ENCODE measurements around the gene SLCO3A1.

Gene SLCO3A1

GRCh38 chr15:92159906-92160841 is 306.7 kb downstream of the SLCO3A1 start:
- DNase-seq (ENCODE audit: low read depth in 2 of 2), result no peak

DNA sequence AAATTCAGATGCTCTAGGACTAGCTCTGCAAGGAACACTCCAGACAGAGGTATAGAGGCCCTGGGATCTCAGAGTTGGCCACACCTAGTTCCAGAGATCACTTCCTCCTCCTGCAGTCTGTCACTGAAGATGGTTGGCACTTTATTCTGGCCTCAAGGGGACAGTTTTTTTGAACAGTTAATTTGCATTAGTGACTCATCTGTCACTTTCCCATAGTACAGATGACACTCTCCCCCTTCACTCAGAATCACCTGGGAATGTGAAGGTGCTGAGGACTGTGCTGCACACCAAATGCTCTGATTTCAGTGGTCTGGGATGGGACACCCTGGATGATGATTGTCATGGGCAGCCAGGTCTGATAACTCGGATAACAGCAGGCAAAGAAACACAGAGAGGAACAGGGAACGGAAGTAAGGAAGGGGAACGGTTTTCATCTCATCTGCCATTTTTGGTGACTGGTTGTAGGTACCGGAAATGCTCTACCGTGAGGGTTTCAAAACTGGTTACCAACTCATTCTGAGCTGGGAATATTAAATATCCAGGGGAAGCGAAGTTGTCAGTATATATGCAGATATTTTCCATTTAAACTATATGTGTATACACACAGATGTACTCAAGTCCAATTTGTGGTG is 307.6 kb downstream of the SLCO3A1 start:
- no peak for DNase-seq (ENCODE audit: low read depth in 2 of 2)

DNA sequence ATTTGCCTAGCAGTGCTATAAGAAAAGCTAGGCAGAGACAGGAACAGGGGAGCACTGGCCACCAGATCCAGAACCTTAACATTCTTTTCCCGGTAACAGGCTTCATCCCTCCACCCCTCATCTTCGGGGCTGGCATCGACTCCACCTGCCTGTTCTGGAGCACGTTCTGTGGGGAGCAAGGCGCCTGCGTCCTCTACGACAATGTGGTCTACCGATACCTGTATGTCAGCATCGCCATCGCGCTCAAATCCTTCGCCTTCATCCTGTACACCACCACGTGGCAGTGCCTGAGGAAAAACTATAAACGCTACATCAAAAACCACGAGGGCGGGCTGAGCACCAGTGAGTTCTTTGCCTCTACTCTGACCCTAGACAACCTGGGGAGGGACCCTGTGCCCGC is 309.1 kb downstream of the SLCO3A1 start:
- no peak for DNase-seq (ENCODE audit: low read depth in 2 of 2)

DNA sequence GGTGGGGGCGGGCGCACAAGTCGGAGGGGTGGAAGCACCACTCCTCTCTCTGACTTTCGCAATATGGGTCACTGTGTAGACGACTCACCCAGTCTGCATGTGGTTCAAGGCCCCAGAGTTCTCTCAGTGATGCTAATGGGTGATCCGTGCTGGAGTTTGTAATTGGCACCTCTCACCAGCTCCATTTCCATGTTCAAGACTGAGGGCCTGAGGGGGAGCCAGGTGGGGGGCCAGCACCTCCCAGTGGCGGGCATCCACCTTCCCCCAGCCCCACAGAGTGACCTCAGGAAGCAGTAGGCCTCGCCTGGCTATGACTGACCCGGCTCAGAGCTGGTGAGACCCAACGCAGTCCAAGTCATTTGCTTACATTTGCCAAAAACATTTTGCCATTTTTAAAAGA is 310.1 kb downstream of the SLCO3A1 start:
- no peak for DNase-seq (ENCODE audit: low read depth in 2 of 2)

DNA sequence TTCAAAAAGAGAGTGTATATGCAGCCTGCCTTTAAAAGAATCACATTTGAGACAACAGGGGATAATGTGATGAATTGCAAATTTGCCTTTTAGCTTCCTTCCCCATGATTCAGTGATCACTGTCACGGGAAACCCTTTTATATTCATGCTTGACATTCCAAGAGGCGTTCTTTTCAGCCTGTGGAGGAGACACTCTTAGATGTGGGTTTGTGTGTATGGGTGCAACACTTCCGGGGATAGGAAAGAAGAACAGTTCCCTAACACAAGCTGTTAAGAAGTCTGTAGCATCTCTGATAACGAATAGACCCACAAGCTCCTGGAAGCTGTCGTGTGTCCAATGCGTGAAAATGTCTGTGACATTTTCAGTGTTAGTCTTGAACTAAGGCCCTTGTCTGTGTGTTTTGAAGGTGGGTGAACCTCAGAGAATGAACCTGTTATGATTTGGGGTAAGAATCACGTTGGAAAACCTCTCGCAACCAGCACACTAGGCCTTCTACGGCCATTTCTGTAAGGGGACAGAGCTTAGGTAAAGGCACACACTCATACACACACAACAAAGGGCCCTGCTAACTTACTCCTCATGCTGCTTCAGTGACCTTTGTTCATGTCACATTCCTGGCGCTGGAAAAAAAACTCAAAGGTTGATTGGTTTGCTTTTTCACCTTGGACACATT is 311.0 kb downstream of the SLCO3A1 start:
- no peak for DNase-seq (ENCODE audit: low read depth in 2 of 2)

DNA sequence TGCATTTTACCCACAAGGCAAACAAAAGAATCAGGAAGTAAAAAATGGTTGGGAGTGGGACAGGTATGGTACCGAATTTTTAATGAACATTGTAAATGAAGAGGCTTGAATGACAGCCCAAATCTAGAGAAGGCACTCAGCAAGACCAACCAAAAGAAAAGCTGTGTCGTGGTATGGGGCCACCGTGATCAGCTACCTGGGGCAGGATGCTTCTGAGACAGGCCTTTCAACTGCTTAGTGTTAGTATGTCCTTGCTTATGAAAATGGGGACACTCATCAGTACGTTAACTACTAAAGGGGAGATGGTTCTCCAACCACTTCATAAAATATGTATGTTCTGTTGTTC is 311.5 kb downstream of the SLCO3A1 start:
- DNase-seq (ENCODE audit: low read depth in 2 of 2), result no peak

GRCh38 chr15:92166029-92166428 is 312.5 kb downstream of the SLCO3A1 start:
- DNase-seq (ENCODE audit: low read depth in 2 of 2), result no peak

- DNase-seq (ENCODE audit: low read depth in 2 of 2), result no peak
Observed at GRCh38 chr15:92166751-92167405, 313.4 kb downstream of the SLCO3A1 start.

GRCh38 chr15:92167451-92167850 is 313.9 kb downstream of the SLCO3A1 start:
- no peak for DNase-seq (ENCODE audit: low read depth in 2 of 2)

DNA sequence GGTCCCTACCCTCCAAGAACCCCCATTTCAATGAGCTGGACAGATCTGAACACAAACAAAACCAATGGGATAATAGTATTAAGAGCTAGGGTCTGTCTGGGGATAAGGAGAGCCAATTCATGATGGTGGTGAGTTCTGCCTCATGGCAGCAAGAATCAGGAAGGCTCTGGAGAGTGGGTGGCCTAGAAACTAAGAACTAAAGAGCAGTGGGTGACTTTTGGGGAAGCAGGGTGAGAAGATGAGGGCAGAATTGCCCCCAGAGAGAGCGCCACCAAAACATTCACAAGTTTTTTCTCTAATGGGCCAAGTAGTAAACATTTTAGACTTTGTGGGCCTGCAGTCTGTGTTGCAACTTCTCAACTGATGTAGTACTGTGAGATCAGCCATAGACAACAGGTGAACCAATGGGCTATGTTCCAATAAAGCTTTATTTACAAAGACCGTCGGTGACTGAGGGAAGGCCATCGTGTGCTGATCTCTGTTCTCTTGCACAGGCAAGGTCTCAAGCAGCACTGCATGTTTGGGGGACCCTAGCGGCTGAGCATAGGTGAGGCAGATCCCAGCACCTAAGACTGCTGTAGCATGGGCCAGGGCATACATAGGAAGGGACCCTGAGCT is 314.7 kb downstream of the SLCO3A1 start:
- no peak for DNase-seq (ENCODE audit: low read depth in 2 of 2)

- no peak for DNase-seq (ENCODE audit: low read depth in 2 of 2)
Observed at GRCh38 chr15:92170897-92171296, 317.4 kb downstream of the SLCO3A1 start.

DNA sequence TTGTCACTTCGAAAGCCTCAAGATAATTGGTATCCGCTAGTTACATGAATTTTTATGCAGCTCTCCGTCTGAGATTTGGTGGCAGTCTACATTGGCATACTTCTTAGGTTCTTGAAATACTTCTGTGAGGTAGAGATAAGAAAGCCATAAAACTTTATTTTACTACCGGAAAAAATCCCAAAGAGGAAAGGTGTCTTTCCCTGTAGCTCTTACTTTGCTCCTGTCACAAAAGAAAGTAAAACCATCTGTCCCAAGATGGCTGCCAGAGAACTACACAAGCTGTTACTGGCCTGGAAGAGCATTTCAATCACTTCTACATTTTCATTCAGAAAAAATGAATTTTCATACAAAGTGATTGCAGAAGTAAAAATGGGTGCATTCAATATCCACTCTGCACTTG is 325.4 kb downstream of the SLCO3A1 start:
- no peak for DNase-seq (ENCODE audit: low read depth in 2 of 2)

DNA sequence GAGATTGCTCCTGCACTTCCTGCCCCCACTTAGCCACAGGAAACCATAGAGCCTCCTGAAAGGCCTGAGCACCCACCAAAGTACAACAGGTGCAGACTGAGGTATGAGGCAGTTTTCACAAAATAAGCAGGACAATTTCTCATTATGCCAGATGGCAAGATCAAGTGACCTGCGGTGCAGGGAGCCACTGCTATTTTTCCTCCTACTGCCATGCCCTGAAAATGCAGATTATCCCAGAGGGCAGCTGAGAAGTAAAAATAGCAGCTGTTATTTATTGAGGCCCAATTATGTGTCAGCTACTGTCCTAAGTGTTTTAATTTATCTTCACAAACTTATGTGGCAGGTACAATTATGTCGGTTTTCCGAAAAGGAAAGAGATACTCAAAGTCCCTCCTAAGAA is 330.6 kb downstream of the SLCO3A1 start:
- DNase-seq (ENCODE audit: low read depth in 2 of 2), result no peak

GRCh38 chr15:92184679-92185230 is 331.2 kb downstream of the SLCO3A1 start:
- DNase-seq (ENCODE audit: low read depth in 2 of 2), result no peak

DNA sequence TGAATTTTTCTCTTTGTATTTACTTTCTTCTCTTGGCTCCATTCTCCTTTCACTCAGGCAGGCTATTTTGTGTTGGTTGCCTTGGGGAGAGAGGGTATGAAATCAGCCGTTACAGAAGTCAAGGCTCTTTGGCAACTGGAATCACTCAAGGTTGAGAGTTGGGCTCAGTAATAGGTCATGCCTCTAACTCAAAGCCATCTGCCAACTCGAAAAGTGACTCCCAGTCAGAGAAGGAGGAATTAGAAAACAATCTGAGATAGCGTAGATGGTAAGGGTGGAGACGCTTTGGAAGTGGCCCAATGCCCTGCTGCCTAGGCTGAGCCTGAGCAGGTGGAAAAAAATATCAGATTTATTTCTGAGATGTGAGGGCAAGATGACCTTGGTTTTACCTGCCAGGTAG is 334.5 kb downstream of the SLCO3A1 start:
- DNase-seq (ENCODE audit: low read depth in 2 of 2), result no peak

GRCh38 chr15:92189166-92189565 is 335.7 kb downstream of the SLCO3A1 start:
- DNase-seq (ENCODE audit: low read depth in 2 of 2), result no peak

DNA sequence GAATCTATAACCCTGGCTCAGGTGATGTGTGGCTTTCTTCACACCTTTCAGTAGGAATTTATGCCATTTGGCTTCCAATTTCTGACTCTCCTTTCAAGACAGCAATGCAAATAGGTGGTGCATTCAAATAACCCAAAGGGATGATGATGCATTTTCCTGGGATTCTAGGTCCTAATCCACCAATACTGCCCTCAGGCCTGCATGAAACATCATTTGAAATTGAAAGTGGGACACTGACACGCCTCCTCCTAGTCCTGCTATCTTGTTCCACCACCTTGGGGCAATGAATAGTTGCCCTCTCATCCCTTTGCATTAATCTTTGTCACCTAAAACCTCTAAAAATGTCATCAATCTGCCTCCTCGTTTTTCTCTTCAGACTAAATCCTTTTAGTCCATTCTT is 341.7 kb downstream of the SLCO3A1 start:
- DNase-seq (ENCODE audit: low read depth in 2 of 2), result no peak

GRCh38 chr15:92196342-92196741 is 342.8 kb downstream of the SLCO3A1 start:
- no peak for DNase-seq (ENCODE audit: low read depth in 2 of 2)

DNA sequence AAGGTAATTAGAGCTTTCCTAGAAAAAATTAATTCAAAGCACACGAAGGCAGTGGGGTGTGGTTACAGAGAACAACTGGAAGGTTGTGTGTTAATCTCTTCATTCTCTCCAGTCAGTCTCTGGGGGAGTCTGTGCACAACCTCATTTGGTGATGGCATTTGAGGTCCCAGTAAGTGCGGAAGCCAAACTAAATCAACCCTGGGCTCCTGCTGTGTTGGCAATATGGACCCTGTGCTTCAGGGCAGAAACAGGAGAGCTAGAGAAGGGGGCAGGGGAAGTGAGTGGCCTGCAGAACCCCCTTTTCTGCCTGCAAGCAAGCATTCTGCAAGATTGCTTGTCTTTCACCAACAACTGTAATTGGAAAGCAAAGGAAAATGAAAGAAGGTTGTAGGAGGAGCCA is 344.2 kb downstream of the SLCO3A1 start:
- no peak for DNase-seq (ENCODE audit: low read depth in 2 of 2)

- DNase-seq (ENCODE audit: low read depth in 2 of 2), result no peak
Observed at GRCh38 chr15:92200891-92201290, 347.4 kb downstream of the SLCO3A1 start.

- no peak for DNase-seq (ENCODE audit: low read depth in 2 of 2)
Observed at GRCh38 chr15:92205255-92205739, 351.8 kb downstream of the SLCO3A1 start.

Measured in activated CD4-positive, alpha-beta T cell treated with anti-CD3 and anti-CD28 coated beads for 24 hours (primary cell).